Endothelial cell of umbilical vein (primary cell): ENCODE measurements around the gene TFAP2E. TPM values are rescaled to one million over a fixed set of nuclear protein-coding genes. Genes with fewer than 3 reads are reported as not detected.

ENCODE experiments used
- BruUV-seq: library from RNA; stranded (reverse); fragments of 400-500 nt; replicated peaks from 2 replicates; lab custom pipeline; 2021; lab: Mats Ljungman, UMichigan
- CTCF ChIA-PET: fragments of 300-600, 350-600 bp; sonication (Branson Sonifier 250); formaldehyde crosslinking; loops from one replicate; lab custom pipeline; 2021; ENCODE audit warnings: antibody characterized with exemption, inconsistent platforms; lab: Charles Lee
- POLR2A ChIA-PET: fragments of 300-600, 350-600 bp; sonication (Branson Sonifier 250); formaldehyde crosslinking; loops from one replicate; lab custom pipeline; 2021; ENCODE audit warnings: antibody characterized with exemption, inconsistent platforms; lab: Charles Lee
- DNase-seq: peaks from one replicate; pipeline ENCODE4 v3.0.0-alpha.2; 2011; ENCODE audit warnings: low read depth, low spot score
- FAIRE-seq: peaks from 2 replicates; lab custom pipeline; 2011; peaks lifted over from hg19 to GRCh38; lab: Jason Lieb, UNC
- H2AFZ ChIP-seq: 2 replicates; pipeline ENCODE4 v1.6.0; 2012; ENCODE audit warnings: low read depth, low read length, control low read depth, inconsistent platforms
- H3K27ac ChIP-seq: 2 replicates; pipeline ENCODE4 v1.5.1; 2011; ENCODE audit warnings: low read depth, mild to moderate bottlenecking, control low read depth, low read length, moderate library complexity; ENCODE audit not compliant: insufficient read depth
- H3K27me3 ChIP-seq, 2 experiments: 2 replicates each; pipeline versions ENCODE4 v1.6.0 to v1.6.1; 2011; ENCODE audit warnings: low read length in 2 of 2, mixed read lengths in 1 of 2; ENCODE audit not compliant: control insufficient read depth in 2 of 2, insufficient read depth in 2 of 2
- H3K36me3 ChIP-seq, 2 experiments: 2 replicates in 1 of 2; 3 replicates in 1 of 2; pipeline ENCODE4 v1.5.1; 2011; ENCODE audit warnings: low read length in 2 of 2, mild to moderate bottlenecking in 1 of 2, moderate library complexity in 1 of 2; ENCODE audit not compliant: control insufficient read depth in 2 of 2, insufficient read depth in 2 of 2; ENCODE audit errors: extremely low read depth in 1 of 2
- H3K4me1 ChIP-seq: 3 replicates; pipeline ENCODE4 v1.5.1; 2011; ENCODE audit warnings: mild to moderate bottlenecking, low read length; ENCODE audit not compliant: control insufficient read depth, insufficient read depth; ENCODE audit errors: extremely low read depth
- H3K4me2 ChIP-seq: 2 replicates; pipeline ENCODE4 v1.6.1; 2011; ENCODE audit warnings: low read length, control low read depth, mixed read lengths; ENCODE audit not compliant: insufficient read depth
- H3K4me3 ChIP-seq, 3 experiments: fragments of 200-600 bp in 1 of 3; sonication (generic), shearing (Covaris generic) in 1 of 3; replicated peaks in 1 of 3; 2 replicates each; pipeline ENCODE4 v1.5.1; 2011 to 2016; ENCODE audit warnings: control low read depth in 3 of 3, low read length in 3 of 3, mild to moderate bottlenecking in 2 of 3, inconsistent platforms in 1 of 3, low read depth in 1 of 3, moderate library complexity in 1 of 3; ENCODE audit not compliant: insufficient read depth in 1 of 3
- H3K79me2 ChIP-seq: 2 replicates; pipeline ENCODE4 v1.6.0; 2012; ENCODE audit warnings: low read length, inconsistent platforms; ENCODE audit not compliant: control insufficient read depth, insufficient read depth
- H3K9ac ChIP-seq: replicated peaks from 2 replicates; pipeline ENCODE3; 2011; ENCODE audit warnings: low read length, control low read depth; ENCODE audit not compliant: insufficient read depth; ENCODE audit errors: extremely low read depth
- H3K9me1 ChIP-seq: replicated peaks from 3 replicates; pipeline ENCODE4 v1.6.0; 2011; ENCODE audit warnings: mild to moderate bottlenecking, low read length; ENCODE audit not compliant: control insufficient read depth, insufficient read depth; ENCODE audit errors: extremely low read depth
- H3K9me3 ChIP-seq: replicated peaks from 2 replicates; pipeline ENCODE4 v1.5.1; 2012; ENCODE audit warnings: low read length, inconsistent platforms; ENCODE audit not compliant: control insufficient read depth, insufficient read depth
- H4K20me1 ChIP-seq: replicated peaks from 2 replicates; pipeline ENCODE3; 2011; ENCODE audit warnings: mild to moderate bottlenecking, low read length; ENCODE audit not compliant: control insufficient read depth, insufficient read depth; ENCODE audit errors: extremely low read depth
- EZH2 ChIP-seq: IDR thresholded peaks from 2 replicates; pipeline ENCODE4 v1.6.1; 2012; ENCODE audit warnings: borderline replicate concordance, low read depth, mild to moderate bottlenecking, moderate library complexity, low read length, inconsistent platforms; ENCODE audit not compliant: severe bottlenecking
- FOS ChIP-seq: IDR thresholded peaks from 2 replicates; pipeline ENCODE4 v1.6.1; 2011; ENCODE audit warnings: mild to moderate bottlenecking, low read length, moderate library complexity, borderline replicate concordance; ENCODE audit not compliant: insufficient read depth
- GATA2 ChIP-seq: IDR thresholded peaks from 2 replicates; pipeline ENCODE4 v1.7.0; 2011; ENCODE audit warnings: low read depth, mild to moderate bottlenecking, moderate library complexity, mixed read lengths, low read length; ENCODE audit not compliant: insufficient read length, insufficient read depth
- JUN ChIP-seq: IDR thresholded peaks from 2 replicates; pipeline ENCODE4 v1.6.1; 2011; ENCODE audit warnings: borderline replicate concordance, low read depth; ENCODE audit not compliant: insufficient read length, insufficient read depth
- MYC ChIP-seq: IDR thresholded peaks from one replicate; pipeline ENCODE4 v1.6.1; 2011; ENCODE audit warnings: mild to moderate bottlenecking, low read depth, low read length
- POLR2A ChIP-seq: IDR thresholded peaks from 2 replicates; pipeline ENCODE4 v1.6.1; 2012; ENCODE audit warnings: low read depth, mild to moderate bottlenecking, control low read depth, low read length
- POLR2AphosphoS5 ChIP-seq: IDR thresholded peaks from 2 replicates; pipeline ENCODE4 v1.6.1; 2012; ENCODE audit warnings: low read depth, mild to moderate bottlenecking, control low read depth, low read length, moderate library complexity; ENCODE audit not compliant: insufficient read depth
- dilution Hi-C: fragments of 300-500 bp; cut with MboI; formaldehyde crosslinking; loops from one replicate; pipeline ENCODE4 v1.15.0; 2019; ENCODE audit warnings: low sequenced_read_pairs; ENCODE audit not compliant: extremely low pct_ligation_motif_present
- intact Hi-C: fragments of 100-400 bp; cut with micrococcal nuclease; formaldehyde crosslinking; loops from one replicate; pipeline ENCODE4 v1.10.0; 2022
- polyA plus RNA-seq, 4 experiments: library from polyadenylated mRNA; depleted of rRNA in 3 of 4; stranded (reverse) in 3 of 4; unstranded in 1 of 4; fragments of >200 nt; gene quantifications; 2 replicates each; pipeline versions ENCODE4 v1.2.1 to v1.2.3, GENCODE V29; 2011 to 2012; ENCODE audit warnings: missing spikeins in 1 of 4
- total RNA-seq: library from RNA; stranded (reverse); gene quantifications from 2 replicates; pipeline ENCODE4 v1.2.3, GENCODE V29; 2021
- TF ChIP-seq, protein P1 (sequence below), 2 donors: IDR thresholded peaks; 1 replicate in 1 of 2; 2 replicates in 1 of 2; pipeline ENCODE4 v1.5.1; 2011; ENCODE audit warnings: low read length in 2 of 2, mild to moderate bottlenecking in 2 of 2, moderate library complexity in 2 of 2, control low read depth in 1 of 2, inconsistent platforms in 1 of 2, low read depth in 1 of 2; ENCODE audit not compliant: insufficient read depth in 1 of 2; ENCODE audit errors: extremely low read depth in 1 of 2
- TF ChIP-seq, protein P2 (sequence below): IDR thresholded peaks from 2 replicates; pipeline ENCODE4 v1.6.1; 2011; ENCODE audit not compliant: insufficient read depth, insufficient read length

The TFAP2E gene
- total and polyA plus RNA-seq, 2 donors (not counting 3 experiments of a cell fraction or from before 2014, with no cell fraction given) = 0.06 TPM; not detected in 1

DNA sequence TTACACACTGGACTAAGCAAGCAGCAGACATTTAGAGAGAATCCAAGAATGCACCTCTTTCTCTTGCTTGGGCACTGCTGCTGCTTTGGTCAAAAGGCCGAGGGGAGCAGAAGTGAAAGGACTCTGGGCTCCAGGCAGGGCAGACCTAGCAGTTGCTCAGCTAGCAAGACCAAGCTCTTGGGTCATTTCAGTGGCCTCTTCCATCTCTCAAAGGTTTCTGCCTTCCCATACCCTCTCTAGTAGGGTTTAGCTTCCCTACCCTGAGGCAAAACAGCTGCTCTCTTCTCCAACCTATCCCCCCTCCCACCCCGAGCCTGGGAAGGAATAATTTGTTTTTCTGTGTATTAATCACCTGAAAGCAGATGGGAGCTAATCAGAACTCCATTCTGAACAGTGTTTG, 25.8 kb downstream of the TFAP2E start:
- BruUV-seq = no TSS peak
- dilution Hi-C loops (no loop called here), intact Hi-C loops (loop anchor here (2.0 kb wide), 1 partner anchor 36 kb away; no protein-coding TSS in a partner anchor)
- Histone ChIP-seq H2AFZ (no peak overlapping the region), H3K9ac (no peak overlapping the region), H3K4me3 (no peak overlapping the region), H3K4me2 (no peak overlapping the region), H4K20me1 (no peaks in the 10 kb centered on the region), H3K27me3 (no peaks in the 10 kb centered on the region), H3K79me2 (no peaks in the 10 kb centered on the region), H3K36me3 (peaks cover 10 to 11% of the 10 kb centered on the region in 2 experiments), H3K9me3 (no peaks in the 10 kb centered on the region), H3K4me1 (no peaks in the 10 kb centered on the region), H3K27ac (no peak overlapping the region), H3K9me1 (no peaks in the 10 kb centered on the region)
- DNase-seq (no peak), FAIRE-seq (no peak)
- ChIA-PET POLR2A (no interaction called here), CTCF (no interaction called here)
- no peak for TF ChIP-seq GATA2
- no peak for TF ChIP-seq POLR2AphosphoS5
- TF ChIP-seq, protein P1, sequence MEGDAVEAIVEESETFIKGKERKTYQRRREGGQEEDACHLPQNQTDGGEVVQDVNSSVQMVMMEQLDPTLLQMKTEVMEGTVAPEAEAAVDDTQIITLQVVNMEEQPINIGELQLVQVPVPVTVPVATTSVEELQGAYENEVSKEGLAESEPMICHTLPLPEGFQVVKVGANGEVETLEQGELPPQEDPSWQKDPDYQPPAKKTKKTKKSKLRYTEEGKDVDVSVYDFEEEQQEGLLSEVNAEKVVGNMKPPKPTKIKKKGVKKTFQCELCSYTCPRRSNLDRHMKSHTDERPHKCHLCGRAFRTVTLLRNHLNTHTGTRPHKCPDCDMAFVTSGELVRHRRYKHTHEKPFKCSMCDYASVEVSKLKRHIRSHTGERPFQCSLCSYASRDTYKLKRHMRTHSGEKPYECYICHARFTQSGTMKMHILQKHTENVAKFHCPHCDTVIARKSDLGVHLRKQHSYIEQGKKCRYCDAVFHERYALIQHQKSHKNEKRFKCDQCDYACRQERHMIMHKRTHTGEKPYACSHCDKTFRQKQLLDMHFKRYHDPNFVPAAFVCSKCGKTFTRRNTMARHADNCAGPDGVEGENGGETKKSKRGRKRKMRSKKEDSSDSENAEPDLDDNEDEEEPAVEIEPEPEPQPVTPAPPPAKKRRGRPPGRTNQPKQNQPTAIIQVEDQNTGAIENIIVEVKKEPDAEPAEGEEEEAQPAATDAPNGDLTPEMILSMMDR (IDR thresholded peaks at IDR 0.05; ENCODE audit: extremely low read depth in 1 of 2, insufficient read depth in 1 of 2, low read depth in 1 of 2, low read length in 2 of 2) = no peak
- no peak for TF ChIP-seq FOS
- no peak for TF ChIP-seq JUN
- TF ChIP-seq, protein P2, sequence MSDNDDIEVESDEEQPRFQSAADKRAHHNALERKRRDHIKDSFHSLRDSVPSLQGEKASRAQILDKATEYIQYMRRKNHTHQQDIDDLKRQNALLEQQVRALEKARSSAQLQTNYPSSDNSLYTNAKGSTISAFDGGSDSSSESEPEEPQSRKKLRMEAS = no peak
- TF ChIP-seq POLR2A = no peak
- no peak for TF ChIP-seq EZH2
- no peak for TF ChIP-seq MYC
